A673 (cell line): ENCODE measurements around the gene ZNF324B.

ENCODE experiments used
- EZH2 ChIP-seq: fragments of 200-600 bp; sonication (generic); IDR thresholded peaks from 2 replicates; pipeline ENCODE4 v1.6.1; 2017; ENCODE audit warnings: borderline replicate concordance, low read depth, mild to moderate bottlenecking, mixed read lengths, antibody characterized with exemption, low read length; ENCODE audit not compliant: poor library complexity, severe bottlenecking
- TF ChIP-seq, protein P1 (sequence below): fragments of 300-800, 200-600 bp; sonication (generic); conservative IDR thresholded peaks from 2 replicates; pipeline ENCODE4 v1.5.1; 2017; ENCODE audit warnings: low read depth, mild to moderate bottlenecking, antibody characterized with exemption, low read length, moderate library complexity, mixed read lengths

DNA sequence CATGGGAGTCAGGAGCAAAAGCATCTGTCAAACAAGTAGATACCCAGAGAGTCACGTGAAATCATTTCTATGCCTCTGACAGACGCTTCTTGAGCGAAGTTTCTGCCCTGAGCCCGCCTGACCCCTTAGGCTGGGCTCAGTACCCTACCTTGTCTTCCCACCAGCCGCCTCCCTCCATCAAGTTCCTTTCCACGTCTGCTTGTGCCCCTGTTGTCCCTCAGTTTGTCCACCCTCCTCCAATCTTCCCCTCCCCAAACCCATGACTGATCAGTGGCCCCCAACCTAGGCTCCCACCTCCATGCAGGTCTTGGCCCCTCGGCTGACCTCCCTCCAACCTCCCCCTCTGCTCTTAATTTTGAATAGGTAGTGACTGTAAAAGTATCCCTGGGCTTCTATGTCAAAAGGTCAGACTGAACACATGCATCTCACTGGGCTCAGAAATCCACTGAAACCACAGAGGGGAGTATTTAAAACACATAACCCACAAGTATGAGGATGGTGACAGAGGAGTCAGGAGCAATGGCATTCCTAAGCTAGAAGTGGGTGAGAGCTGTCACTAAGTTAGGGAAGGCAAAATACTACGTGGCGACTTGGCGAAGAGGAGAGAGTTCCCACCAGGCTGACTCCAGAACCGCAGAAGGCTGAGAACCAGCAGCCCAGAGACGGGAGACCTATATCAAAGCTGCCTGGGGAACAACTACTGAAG lies 23.0 kb downstream of the ZNF324B start:
- TF ChIP-seq, protein P1, sequence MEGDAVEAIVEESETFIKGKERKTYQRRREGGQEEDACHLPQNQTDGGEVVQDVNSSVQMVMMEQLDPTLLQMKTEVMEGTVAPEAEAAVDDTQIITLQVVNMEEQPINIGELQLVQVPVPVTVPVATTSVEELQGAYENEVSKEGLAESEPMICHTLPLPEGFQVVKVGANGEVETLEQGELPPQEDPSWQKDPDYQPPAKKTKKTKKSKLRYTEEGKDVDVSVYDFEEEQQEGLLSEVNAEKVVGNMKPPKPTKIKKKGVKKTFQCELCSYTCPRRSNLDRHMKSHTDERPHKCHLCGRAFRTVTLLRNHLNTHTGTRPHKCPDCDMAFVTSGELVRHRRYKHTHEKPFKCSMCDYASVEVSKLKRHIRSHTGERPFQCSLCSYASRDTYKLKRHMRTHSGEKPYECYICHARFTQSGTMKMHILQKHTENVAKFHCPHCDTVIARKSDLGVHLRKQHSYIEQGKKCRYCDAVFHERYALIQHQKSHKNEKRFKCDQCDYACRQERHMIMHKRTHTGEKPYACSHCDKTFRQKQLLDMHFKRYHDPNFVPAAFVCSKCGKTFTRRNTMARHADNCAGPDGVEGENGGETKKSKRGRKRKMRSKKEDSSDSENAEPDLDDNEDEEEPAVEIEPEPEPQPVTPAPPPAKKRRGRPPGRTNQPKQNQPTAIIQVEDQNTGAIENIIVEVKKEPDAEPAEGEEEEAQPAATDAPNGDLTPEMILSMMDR, result no peak
- TF ChIP-seq EZH2, result no peak
